Ovary (tissue), 3 donors: ENCODE results near the gene METTL6.

Experiments used
- EP300 ChIP-seq: sonication (generic); formaldehyde crosslinking; IDR thresholded peaks from one replicate; pipeline ENCODE4 v1.6.1; 2017; ENCODE audit warnings: antibody characterized with exemption
- TF ChIP-seq, protein P1 (sequence below), 3 donors: fragments of 450-650 bp in 2 of 3; fragments of 200-600 bp in 1 of 3; IDR thresholded peaks; one replicate each; pipeline versions ENCODE4 v1.5.1 to v1.8.0; 2016 to 2022; ENCODE audit warnings: antibody characterized with exemption in 3 of 3, mild to moderate bottlenecking in 1 of 3
- donor health status: DM: no; HTN: no; CAD: no.

DNA sequence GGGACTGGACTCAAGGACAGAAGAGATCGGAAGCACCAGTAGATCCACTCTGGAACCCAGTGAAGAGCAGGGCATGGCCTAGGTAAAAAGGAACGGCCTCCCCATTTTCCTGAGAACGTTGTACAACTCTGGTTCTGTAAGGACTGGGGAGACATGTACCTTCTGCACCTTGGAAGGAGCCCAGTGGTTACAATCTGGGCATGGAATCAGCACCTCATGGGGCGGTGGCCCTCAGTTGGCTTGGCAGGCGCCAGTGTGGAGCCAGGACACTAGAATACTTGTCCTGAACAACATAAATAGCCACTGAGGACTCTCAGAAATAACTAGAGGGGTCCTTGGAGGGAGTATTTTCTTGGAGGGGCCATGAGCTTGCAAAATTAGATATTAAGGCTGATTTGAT, 25.6 kb upstream of the METTL6 start:
- TF ChIP-seq, protein P1, sequence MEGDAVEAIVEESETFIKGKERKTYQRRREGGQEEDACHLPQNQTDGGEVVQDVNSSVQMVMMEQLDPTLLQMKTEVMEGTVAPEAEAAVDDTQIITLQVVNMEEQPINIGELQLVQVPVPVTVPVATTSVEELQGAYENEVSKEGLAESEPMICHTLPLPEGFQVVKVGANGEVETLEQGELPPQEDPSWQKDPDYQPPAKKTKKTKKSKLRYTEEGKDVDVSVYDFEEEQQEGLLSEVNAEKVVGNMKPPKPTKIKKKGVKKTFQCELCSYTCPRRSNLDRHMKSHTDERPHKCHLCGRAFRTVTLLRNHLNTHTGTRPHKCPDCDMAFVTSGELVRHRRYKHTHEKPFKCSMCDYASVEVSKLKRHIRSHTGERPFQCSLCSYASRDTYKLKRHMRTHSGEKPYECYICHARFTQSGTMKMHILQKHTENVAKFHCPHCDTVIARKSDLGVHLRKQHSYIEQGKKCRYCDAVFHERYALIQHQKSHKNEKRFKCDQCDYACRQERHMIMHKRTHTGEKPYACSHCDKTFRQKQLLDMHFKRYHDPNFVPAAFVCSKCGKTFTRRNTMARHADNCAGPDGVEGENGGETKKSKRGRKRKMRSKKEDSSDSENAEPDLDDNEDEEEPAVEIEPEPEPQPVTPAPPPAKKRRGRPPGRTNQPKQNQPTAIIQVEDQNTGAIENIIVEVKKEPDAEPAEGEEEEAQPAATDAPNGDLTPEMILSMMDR (IDR thresholded peaks at IDR 0.05), result no peak
- no peak for TF ChIP-seq EP300
